Panc1 (cell line): Measurements from ENCODE around the gene RBP5.

ENCODE experiments used
- POLR2AphosphoS5 ChIP-seq: IDR thresholded peaks from 2 replicates; pipeline ENCODE4 v1.6.1; 2012; ENCODE audit warnings: mild to moderate bottlenecking, low read depth, low read length, moderate library complexity
- TF ChIP-seq, protein P1 (sequence below): fragments of 450-650 bp; IDR thresholded peaks from 2 replicates; pipeline ENCODE4 v1.5.1; 2017; ENCODE audit warnings: mild to moderate bottlenecking
- TF ChIP-seq, protein P2 (sequence below), 2 experiments: IDR thresholded peaks; 2 replicates each; pipeline ENCODE4 v1.6.1; 2011 to 2012; ENCODE audit warnings: low read depth in 2 of 2, control low read depth in 1 of 2, low read length in 1 of 2, mild to moderate bottlenecking in 1 of 2, moderate library complexity in 1 of 2; ENCODE audit not compliant: insufficient read depth in 1 of 2

DNA sequence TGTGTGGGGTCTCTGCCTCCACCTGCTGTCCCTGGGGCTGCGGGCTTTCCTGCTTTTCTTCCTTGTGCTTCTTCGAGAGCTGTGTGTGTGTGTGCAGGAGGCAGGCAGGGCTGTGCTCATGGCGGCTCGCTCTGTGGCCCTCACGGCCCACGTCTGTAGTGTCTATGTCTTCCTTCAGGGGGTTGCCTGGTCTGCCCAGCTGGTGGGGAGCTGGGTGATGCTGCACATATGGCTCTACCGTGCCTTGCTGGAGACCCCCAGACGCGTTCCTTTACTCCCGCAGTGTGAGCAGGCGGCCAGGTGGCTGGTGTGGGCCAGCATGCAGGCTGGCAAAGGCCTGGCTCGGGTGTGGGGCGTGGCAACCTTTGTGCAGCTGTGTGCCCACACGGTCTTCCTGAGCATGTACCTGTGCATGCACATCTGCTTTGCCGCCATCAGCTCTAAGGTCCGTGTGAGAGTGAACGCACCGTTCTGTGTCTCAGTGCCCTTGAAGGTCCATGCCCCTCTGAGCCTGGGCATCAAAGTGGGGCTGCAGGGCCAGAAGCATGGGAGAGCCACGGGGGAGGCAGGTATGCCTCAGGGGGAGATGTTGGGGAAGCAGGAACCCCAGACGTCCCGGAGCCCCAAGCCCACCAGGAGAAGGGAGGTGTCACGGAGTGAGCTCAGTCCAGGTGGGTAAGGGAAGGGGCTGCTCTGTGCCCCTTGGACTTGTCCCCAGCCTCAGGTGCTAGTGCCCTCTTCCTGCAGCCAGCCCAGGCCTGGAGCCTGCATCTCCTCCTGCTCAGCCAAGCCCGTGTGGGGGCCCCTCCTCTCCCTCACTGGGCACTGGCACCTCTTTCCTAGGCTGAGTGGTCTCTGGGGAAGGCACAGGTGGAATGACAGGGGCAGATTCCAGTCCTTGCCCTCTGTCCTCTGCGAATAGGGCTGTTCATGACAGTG is 27.8 kb upstream of the RBP5 start:
- TF ChIP-seq, protein P1, sequence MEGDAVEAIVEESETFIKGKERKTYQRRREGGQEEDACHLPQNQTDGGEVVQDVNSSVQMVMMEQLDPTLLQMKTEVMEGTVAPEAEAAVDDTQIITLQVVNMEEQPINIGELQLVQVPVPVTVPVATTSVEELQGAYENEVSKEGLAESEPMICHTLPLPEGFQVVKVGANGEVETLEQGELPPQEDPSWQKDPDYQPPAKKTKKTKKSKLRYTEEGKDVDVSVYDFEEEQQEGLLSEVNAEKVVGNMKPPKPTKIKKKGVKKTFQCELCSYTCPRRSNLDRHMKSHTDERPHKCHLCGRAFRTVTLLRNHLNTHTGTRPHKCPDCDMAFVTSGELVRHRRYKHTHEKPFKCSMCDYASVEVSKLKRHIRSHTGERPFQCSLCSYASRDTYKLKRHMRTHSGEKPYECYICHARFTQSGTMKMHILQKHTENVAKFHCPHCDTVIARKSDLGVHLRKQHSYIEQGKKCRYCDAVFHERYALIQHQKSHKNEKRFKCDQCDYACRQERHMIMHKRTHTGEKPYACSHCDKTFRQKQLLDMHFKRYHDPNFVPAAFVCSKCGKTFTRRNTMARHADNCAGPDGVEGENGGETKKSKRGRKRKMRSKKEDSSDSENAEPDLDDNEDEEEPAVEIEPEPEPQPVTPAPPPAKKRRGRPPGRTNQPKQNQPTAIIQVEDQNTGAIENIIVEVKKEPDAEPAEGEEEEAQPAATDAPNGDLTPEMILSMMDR, result no peak
- no peak for TF ChIP-seq POLR2AphosphoS5
- TF ChIP-seq, protein P2, sequence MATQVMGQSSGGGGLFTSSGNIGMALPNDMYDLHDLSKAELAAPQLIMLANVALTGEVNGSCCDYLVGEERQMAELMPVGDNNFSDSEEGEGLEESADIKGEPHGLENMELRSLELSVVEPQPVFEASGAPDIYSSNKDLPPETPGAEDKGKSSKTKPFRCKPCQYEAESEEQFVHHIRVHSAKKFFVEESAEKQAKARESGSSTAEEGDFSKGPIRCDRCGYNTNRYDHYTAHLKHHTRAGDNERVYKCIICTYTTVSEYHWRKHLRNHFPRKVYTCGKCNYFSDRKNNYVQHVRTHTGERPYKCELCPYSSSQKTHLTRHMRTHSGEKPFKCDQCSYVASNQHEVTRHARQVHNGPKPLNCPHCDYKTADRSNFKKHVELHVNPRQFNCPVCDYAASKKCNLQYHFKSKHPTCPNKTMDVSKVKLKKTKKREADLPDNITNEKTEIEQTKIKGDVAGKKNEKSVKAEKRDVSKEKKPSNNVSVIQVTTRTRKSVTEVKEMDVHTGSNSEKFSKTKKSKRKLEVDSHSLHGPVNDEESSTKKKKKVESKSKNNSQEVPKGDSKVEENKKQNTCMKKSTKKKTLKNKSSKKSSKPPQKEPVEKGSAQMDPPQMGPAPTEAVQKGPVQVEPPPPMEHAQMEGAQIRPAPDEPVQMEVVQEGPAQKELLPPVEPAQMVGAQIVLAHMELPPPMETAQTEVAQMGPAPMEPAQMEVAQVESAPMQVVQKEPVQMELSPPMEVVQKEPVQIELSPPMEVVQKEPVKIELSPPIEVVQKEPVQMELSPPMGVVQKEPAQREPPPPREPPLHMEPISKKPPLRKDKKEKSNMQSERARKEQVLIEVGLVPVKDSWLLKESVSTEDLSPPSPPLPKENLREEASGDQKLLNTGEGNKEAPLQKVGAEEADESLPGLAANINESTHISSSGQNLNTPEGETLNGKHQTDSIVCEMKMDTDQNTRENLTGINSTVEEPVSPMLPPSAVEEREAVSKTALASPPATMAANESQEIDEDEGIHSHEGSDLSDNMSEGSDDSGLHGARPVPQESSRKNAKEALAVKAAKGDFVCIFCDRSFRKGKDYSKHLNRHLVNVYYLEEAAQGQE (IDR thresholded peaks at IDR 0.05; ENCODE audit: insufficient read depth in 1 of 2, low read depth in 2 of 2, low read length in 1 of 2), result no peak
